Measurements from ENCODE around the gene SDF2L1. TPM values are rescaled to one million over a fixed set of nuclear protein-coding genes. Genes with fewer than 3 reads are reported as not detected.

Gene SDF2L1
- total and polyA plus RNA-seq, 9 of the 15 experiments (the other 6 are each of a cell fraction or from before 2014, with no cell fraction given) = 15.1 to 989 (median 124) TPM

DNA sequence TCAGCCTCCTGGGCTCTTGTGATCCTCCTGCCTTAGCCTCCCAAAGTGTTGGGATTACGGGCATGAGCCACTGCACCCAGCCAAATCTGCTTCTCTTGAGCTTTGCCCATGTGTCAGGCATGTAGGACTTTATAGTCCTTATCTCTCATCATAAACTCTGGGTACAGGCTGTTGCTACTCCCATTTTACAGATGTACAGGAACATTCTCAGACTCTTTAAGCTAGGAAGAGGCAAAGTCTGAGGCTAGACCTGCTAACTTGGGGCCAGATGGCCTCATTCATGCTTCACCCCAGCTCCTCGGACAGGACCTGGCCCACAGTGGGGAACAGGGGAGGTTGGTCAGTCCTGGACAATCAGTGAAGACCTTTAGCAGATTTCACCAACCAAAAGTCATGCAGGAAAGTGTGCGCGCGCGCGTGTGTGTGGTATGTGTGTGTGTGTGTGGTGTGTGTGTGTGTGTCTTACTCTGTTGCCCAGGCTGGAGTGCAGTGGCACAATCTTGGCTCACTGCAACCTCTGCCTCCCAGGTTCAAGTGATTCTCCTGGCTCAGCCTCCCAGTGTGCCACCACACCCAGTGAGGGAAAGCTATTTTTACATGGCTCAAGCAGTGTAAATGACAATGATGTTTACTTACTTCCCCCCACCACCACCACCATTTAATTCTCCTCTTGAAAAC, 36.1 kb upstream of the SDF2L1 start (continued):
- TF ChIP-seq ZNF57 (CRISPR knock-in tag; IDR thresholded peaks at IDR 0.05) (0 out of 2 replicates have a peak, but pooled peaks have one; percentile 49), RBM25 (IDR thresholded peaks at IDR 0.05; ENCODE audit: low read depth, low read length, severe bottlenecking) (peak; percentile 61), XRCC5 (IDR thresholded peaks at IDR 0.05; ENCODE audit: low read depth, low read length) (peak; percentile 8; the same call in 1 of the 2 replicates), CTCFL (IDR thresholded peaks at IDR 0.05; ENCODE audit: borderline replicate concordance, insufficient read depth, low read depth, low read length, poor library complexity, severe bottlenecking) (no peak), ZNF174 (CRISPR knock-in tag; IDR thresholded peaks at IDR 0.05) (no peak), ZNF512 (tag; IDR thresholded peaks at IDR 0.05) (no peak), SAFB (IDR thresholded peaks at IDR 0.05; ENCODE audit: borderline replicate concordance, low read depth, low read length) (no peak), ZNF280B (CRISPR knock-in tag; IDR thresholded peaks at IDR 0.05) (0 out of 2 replicates have a peak, but pooled peaks have one; percentile 53), CCAR2 (IDR thresholded peaks at IDR 0.05; ENCODE audit: low read depth, low read length) (0 out of 2 replicates have a peak, but pooled peaks have one; percentile 19), RBBP5 (IDR thresholded peaks at IDR 0.05; ENCODE audit: borderline replicate concordance, insufficient read depth, low read length, poor library complexity, severe bottlenecking) (peak; percentile 39), ELF4 (CRISPR knock-in tag; IDR thresholded peaks at IDR 0.05) (peak; percentile 52; the same call in 1 of the 2 replicates)
- TF ChIP-seq, protein P1, sequence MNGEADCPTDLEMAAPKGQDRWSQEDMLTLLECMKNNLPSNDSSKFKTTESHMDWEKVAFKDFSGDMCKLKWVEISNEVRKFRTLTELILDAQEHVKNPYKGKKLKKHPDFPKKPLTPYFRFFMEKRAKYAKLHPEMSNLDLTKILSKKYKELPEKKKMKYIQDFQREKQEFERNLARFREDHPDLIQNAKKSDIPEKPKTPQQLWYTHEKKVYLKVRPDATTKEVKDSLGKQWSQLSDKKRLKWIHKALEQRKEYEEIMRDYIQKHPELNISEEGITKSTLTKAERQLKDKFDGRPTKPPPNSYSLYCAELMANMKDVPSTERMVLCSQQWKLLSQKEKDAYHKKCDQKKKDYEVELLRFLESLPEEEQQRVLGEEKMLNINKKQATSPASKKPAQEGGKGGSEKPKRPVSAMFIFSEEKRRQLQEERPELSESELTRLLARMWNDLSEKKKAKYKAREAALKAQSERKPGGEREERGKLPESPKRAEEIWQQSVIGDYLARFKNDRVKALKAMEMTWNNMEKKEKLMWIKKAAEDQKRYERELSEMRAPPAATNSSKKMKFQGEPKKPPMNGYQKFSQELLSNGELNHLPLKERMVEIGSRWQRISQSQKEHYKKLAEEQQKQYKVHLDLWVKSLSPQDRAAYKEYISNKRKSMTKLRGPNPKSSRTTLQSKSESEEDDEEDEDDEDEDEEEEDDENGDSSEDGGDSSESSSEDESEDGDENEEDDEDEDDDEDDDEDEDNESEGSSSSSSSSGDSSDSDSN (IDR thresholded peaks at IDR 0.05; ENCODE audit: borderline replicate concordance in 1 of 2, low read depth in 2 of 2, low read length in 2 of 2) = no peak
- TF ChIP-seq, protein P2, sequence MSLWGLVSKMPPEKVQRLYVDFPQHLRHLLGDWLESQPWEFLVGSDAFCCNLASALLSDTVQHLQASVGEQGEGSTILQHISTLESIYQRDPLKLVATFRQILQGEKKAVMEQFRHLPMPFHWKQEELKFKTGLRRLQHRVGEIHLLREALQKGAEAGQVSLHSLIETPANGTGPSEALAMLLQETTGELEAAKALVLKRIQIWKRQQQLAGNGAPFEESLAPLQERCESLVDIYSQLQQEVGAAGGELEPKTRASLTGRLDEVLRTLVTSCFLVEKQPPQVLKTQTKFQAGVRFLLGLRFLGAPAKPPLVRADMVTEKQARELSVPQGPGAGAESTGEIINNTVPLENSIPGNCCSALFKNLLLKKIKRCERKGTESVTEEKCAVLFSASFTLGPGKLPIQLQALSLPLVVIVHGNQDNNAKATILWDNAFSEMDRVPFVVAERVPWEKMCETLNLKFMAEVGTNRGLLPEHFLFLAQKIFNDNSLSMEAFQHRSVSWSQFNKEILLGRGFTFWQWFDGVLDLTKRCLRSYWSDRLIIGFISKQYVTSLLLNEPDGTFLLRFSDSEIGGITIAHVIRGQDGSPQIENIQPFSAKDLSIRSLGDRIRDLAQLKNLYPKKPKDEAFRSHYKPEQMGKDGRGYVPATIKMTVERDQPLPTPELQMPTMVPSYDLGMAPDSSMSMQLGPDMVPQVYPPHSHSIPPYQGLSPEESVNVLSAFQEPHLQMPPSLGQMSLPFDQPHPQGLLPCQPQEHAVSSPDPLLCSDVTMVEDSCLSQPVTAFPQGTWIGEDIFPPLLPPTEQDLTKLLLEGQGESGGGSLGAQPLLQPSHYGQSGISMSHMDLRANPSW (CRISPR knock-in tag; IDR thresholded peaks at IDR 0.05) = peak; percentile 24; the same call in 1 of the 2 replicates
